HCT116 (cell line): ENCODE data around the gene UFD1. TPM values are rescaled to one million over a fixed set of nuclear protein-coding genes. Genes with fewer than 3 reads are reported as not detected.

Source experiments
- ATAC-seq: fragments of 200-7000 bp; cut with Tn5 transposase; 2 replicates; pipeline ENCODE4 v1.9.1; 2020; ENCODE audit warnings: mild to moderate bottlenecking, moderate library complexity
- BruUV-seq: library from RNA; stranded (reverse); fragments of 400-500 nt; replicated peaks from 2 replicates; lab custom pipeline; 2021; lab: Mats Ljungman, UMichigan
- CTCF ChIA-PET: fragments of 300-600 bp; sonication (Branson Sonifier 250); formaldehyde crosslinking; loops from one replicate; lab custom pipeline; 2021; ENCODE audit warnings: antibody characterized with exemption; lab: Charles Lee
- POLR2A ChIA-PET: fragments of 300-600, 350-600 bp; sonication (Branson Sonifier 250); formaldehyde crosslinking; loops from one replicate; lab custom pipeline; 2021; ENCODE audit warnings: antibody characterized with exemption; lab: Charles Lee
- RAD21 ChIA-PET, 2 experiments: fragments of 300-600 bp; sonication (Branson Sonifier 250); formaldehyde crosslinking; loops; one replicate each; lab custom pipeline; 2023; ENCODE audit warnings: low total read pairs in 2 of 2; ENCODE audit not compliant: uncharacterized antibody in 2 of 2, unreplicated experiment in 2 of 2, low non-redundant PET in 1 of 2; lab: Charles Lee
- DNase-seq: peaks from one replicate; pipeline ENCODE4 v3.0.0-alpha.2; 2010; ENCODE audit warnings: low read depth, low spot score
- H2AFZ ChIP-seq: fragments of 200-600 bp; shearing (Covaris generic), sonication (generic); 2 replicates; pipeline ENCODE4 v1.6.1; 2017; ENCODE audit warnings: low read depth, mixed run types, mixed read lengths, antibody characterized with exemption, low read length; ENCODE audit not compliant: poor library complexity, severe bottlenecking
- H3K27ac ChIP-seq: 2 replicates; pipeline ENCODE4 v1.5.1; 2012; ENCODE audit warnings: low read depth, low read length
- H3K27me3 ChIP-seq: fragments of 200-600 bp; sonication (generic); 2 replicates; pipeline ENCODE4 v1.6.1; 2016; ENCODE audit warnings: mixed run types, low read length, mixed read lengths; ENCODE audit not compliant: insufficient read depth
- H3K36me3 ChIP-seq, 2 experiments: fragments of 200-500 bp in 1 of 2; fragments of 200-600 bp in 1 of 2; sonication (Bioruptor generic) in 1 of 2; sonication (generic) in 1 of 2; 2 replicates each; pipeline versions ENCODE4 v1.5.1 to v1.6.1; 2014 to 2016; ENCODE audit warnings: low read length in 2 of 2, inconsistent platforms in 1 of 2, mixed read lengths in 1 of 2, mixed run types in 1 of 2; ENCODE audit not compliant: insufficient read depth in 2 of 2, control insufficient read depth in 1 of 2
- H3K4me1 ChIP-seq, 2 experiments: fragments of 200-600 bp in 1 of 2; sonication (generic) in 1 of 2; 2 replicates each; pipeline versions ENCODE4 v1.5.1 to v1.6.1; 2012 to 2017; ENCODE audit warnings: low read length in 2 of 2, inconsistent platforms in 1 of 2, mild to moderate bottlenecking in 1 of 2, mixed read lengths in 1 of 2, mixed run types in 1 of 2, moderate library complexity in 1 of 2; ENCODE audit not compliant: insufficient read depth in 2 of 2, control insufficient read depth in 1 of 2
- H3K4me2 ChIP-seq: fragments of 200-600 bp; sonication (generic); 2 replicates; pipeline ENCODE4 v1.6.1; 2017; ENCODE audit warnings: mixed run types, low read length, mixed read lengths
- H3K4me3 ChIP-seq, 2 experiments: fragments of 200-600 bp in 1 of 2; sonication (generic) in 1 of 2; replicated peaks in 1 of 2; 2 replicates each; pipeline ENCODE4 v1.5.1; 2011 to 2016; ENCODE audit warnings: low read length in 2 of 2, control low read depth in 1 of 2, low read depth in 1 of 2, mild to moderate bottlenecking in 1 of 2, mixed read lengths in 1 of 2, mixed run types in 1 of 2
- H3K79me2 ChIP-seq: fragments of 200-600 bp; sonication (generic); 2 replicates; pipeline ENCODE4 v1.6.1; 2017; ENCODE audit warnings: mild to moderate bottlenecking, mixed run types, low read length, moderate library complexity, mixed read lengths; ENCODE audit not compliant: insufficient read depth
- H3K9ac ChIP-seq: fragments of 200-600 bp; sonication (generic); 2 replicates; pipeline ENCODE4 v1.6.1; 2016; ENCODE audit warnings: low read length, mixed read lengths
- H3K9me2 ChIP-seq: fragments of 200-600 bp; sonication (generic), shearing (Covaris generic); 2 replicates; pipeline ENCODE4 v1.6.1; 2017; ENCODE audit warnings: mixed run types, mild to moderate bottlenecking, moderate library complexity; ENCODE audit not compliant: insufficient read depth
- H3K9me3 ChIP-seq, 2 experiments: fragments of 200-500 bp in 1 of 2; fragments of 200-600 bp in 1 of 2; sonication (Bioruptor generic) in 1 of 2; sonication (generic) in 1 of 2; 2 replicates each; pipeline ENCODE4 v1.6.1; 2014 to 2017; ENCODE audit warnings: low read length in 2 of 2, mixed read lengths in 2 of 2, inconsistent platforms in 1 of 2, low read depth in 1 of 2, mild to moderate bottlenecking in 1 of 2, mixed run types in 1 of 2, moderate library complexity in 1 of 2; ENCODE audit not compliant: control insufficient read depth in 1 of 2, insufficient read depth in 1 of 2
- H4K20me1 ChIP-seq: fragments of 200-600 bp; sonication (generic), shearing (Covaris generic); 2 replicates; pipeline ENCODE4 v1.6.1; 2017; ENCODE audit warnings: mixed run types, mild to moderate bottlenecking, moderate library complexity; ENCODE audit not compliant: insufficient read depth
- ELF1 ChIP-seq: IDR thresholded peaks from 2 replicates; pipeline ENCODE4 v1.6.1; 2012; ENCODE audit warnings: low read depth, borderline replicate concordance
- EZH2 ChIP-seq: fragments of 200-600 bp; sonication (generic); IDR thresholded peaks from 2 replicates; pipeline ENCODE4 v1.6.1; 2017; ENCODE audit warnings: antibody characterized with exemption, mixed run types
- FOSL1 ChIP-seq: IDR thresholded peaks from 2 replicates; pipeline ENCODE4 v1.6.1; 2012; ENCODE audit warnings: low read depth
- JUND ChIP-seq: IDR thresholded peaks from 2 replicates; pipeline ENCODE4 v1.6.1; 2012
- POLR2A ChIP-seq: IDR thresholded peaks from 2 replicates; pipeline ENCODE4 v1.7.0; 2011; ENCODE audit warnings: borderline replicate concordance; ENCODE audit not compliant: insufficient read depth, insufficient read length; ENCODE audit errors: extremely low read depth
- SP1 ChIP-seq: IDR thresholded peaks from 2 replicates; pipeline ENCODE4 v1.6.1; 2012; ENCODE audit warnings: low read depth
- TCF7L2 ChIP-seq: IDR thresholded peaks from 2 replicates; pipeline ENCODE4 v1.7.0; 2011; ENCODE audit warnings: borderline replicate concordance, inconsistent platforms; ENCODE audit not compliant: insufficient read depth, insufficient read length; ENCODE audit errors: extremely low read depth
- ZFX ChIP-seq: fragments of 450-650 bp; IDR thresholded peaks from 2 replicates; pipeline ENCODE4 v1.6.1; 2017
- ZNF274 ChIP-seq: fragments of 200-500 bp; sonication (Bioruptor generic); IDR thresholded peaks from 2 replicates; pipeline ENCODE4 v1.6.1; 2014; ENCODE audit warnings: mild to moderate bottlenecking, low read depth, low read length, inconsistent platforms
- intact Hi-C: fragments of 100-400 bp; cut with micrococcal nuclease; formaldehyde crosslinking; loops from 2 replicates; pipeline ENCODE4 v1.10.0; 2022
- total RNA-seq: library from RNA; stranded (reverse); gene quantifications from one replicate; pipeline ENCODE4 v1.2.1, GENCODE V29; 2021; ENCODE audit not compliant: unreplicated experiment
- TF ChIP-seq, protein P1 (sequence below): IDR thresholded peaks from 2 replicates; pipeline ENCODE4 v1.6.1; 2011; ENCODE audit warnings: mild to moderate bottlenecking, low read length, moderate library complexity; ENCODE audit not compliant: insufficient replicate concordance; ENCODE audit errors: extremely low read depth
- TF ChIP-seq, protein P2 (sequence below): IDR thresholded peaks from 2 replicates; pipeline ENCODE4 v1.6.1; 2012
- TF ChIP-seq, protein P3 (sequence below), 3 experiments: fragments of 200-600 bp in 1 of 3; sonication (generic) in 1 of 3; IDR thresholded peaks in 2 of 3; conservative IDR thresholded peaks in 1 of 3; 2 replicates each; pipeline ENCODE4 v1.5.1; 2012 to 2017; ENCODE audit warnings: low read depth in 2 of 3, low read length in 2 of 3, antibody characterized with exemption in 1 of 3, borderline replicate concordance in 1 of 3, control low read depth in 1 of 3, mild to moderate bottlenecking in 1 of 3, mixed read lengths in 1 of 3, mixed run types in 1 of 3, moderate library complexity in 1 of 3; ENCODE audit not compliant: insufficient read depth in 1 of 3
- TF ChIP-seq, protein P4 (sequence below): IDR thresholded peaks from 2 replicates; pipeline ENCODE4 v1.6.1; 2012; ENCODE audit warnings: low read depth

Gene UFD1
- total RNA-seq, 1 experiment from 2014 or later = 97.5 TPM

DNA sequence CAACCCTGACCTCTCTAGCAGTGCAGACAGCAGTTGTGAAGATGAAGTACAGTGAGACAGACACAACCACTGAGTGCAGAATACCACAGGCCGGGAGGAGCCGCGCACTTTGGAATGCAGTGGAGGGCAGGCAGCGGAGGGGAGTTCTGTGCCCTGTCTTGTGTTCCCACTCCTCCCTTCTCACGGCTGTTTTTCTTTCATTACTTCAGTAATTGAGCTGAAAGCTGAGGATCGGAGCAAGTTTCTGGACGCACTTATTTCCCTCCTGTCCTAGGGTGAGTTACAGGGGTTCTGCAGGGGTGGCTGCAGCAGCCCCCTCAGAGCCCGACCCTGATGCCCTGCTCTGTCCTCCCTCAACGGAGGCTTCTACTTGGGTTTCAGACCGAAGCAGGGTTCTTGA lies 39.6 kb upstream of the UFD1 start:
- no peaks in the 10 kb centered on the region for H3K4me1 ChIP-seq
- intact Hi-C loops = no loop called here
- no peak for ATAC-seq

More for the DNA sequence above, 39.6 kb upstream of the UFD1 start:
- no peak overlapping the region for H3K4me2 ChIP-seq
- H3K9me2 ChIP-seq = no peaks in the 10 kb centered on the region
- H3K27ac ChIP-seq = no peak overlapping the region
- POLR2A ChIA-PET = no interaction called here
- no peaks in the 10 kb centered on the region for H4K20me1 ChIP-seq
- H3K27me3 ChIP-seq = no peaks in the 10 kb centered on the region
- H3K79me2 ChIP-seq = no peaks in the 10 kb centered on the region
- no peak for DNase-seq
- RAD21 ChIA-PET = no interaction called here
- CTCF ChIA-PET = no interaction called here
- H3K9ac ChIP-seq = no peak overlapping the region
- no peaks in the 10 kb centered on the region for H3K9me3 ChIP-seq
- no peak overlapping the region for H2AFZ ChIP-seq
- H3K4me3 ChIP-seq = no peak overlapping the region
- BruUV-seq = no TSS peak
- H3K36me3 ChIP-seq = peaks cover 3 to 24% of the 10 kb centered on the region in 2 experiments; a peak in 2 of 4 replicates
- TF ChIP-seq ZFX (no peak), JUND (no peak), POLR2A (no peak), ZNF274 (no peak), SP1 (no peak), EZH2 (no peak), FOSL1 (no peak), TCF7L2 (no peak), ELF1 (no peak)
- TF ChIP-seq, protein P1, sequence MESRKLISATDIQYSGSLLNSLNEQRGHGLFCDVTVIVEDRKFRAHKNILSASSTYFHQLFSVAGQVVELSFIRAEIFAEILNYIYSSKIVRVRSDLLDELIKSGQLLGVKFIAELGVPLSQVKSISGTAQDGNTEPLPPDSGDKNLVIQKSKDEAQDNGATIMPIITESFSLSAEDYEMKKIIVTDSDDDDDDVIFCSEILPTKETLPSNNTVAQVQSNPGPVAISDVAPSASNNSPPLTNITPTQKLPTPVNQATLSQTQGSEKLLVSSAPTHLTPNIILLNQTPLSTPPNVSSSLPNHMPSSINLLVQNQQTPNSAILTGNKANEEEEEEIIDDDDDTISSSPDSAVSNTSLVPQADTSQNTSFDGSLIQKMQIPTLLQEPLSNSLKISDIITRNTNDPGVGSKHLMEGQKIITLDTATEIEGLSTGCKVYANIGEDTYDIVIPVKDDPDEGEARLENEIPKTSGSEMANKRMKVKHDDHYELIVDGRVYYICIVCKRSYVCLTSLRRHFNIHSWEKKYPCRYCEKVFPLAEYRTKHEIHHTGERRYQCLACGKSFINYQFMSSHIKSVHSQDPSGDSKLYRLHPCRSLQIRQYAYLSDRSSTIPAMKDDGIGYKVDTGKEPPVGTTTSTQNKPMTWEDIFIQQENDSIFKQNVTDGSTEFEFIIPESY = no peak
- TF ChIP-seq, protein P2, sequence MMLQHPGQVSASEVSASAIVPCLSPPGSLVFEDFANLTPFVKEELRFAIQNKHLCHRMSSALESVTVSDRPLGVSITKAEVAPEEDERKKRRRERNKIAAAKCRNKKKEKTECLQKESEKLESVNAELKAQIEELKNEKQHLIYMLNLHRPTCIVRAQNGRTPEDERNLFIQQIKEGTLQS = no peak
- TF ChIP-seq, protein P3, sequence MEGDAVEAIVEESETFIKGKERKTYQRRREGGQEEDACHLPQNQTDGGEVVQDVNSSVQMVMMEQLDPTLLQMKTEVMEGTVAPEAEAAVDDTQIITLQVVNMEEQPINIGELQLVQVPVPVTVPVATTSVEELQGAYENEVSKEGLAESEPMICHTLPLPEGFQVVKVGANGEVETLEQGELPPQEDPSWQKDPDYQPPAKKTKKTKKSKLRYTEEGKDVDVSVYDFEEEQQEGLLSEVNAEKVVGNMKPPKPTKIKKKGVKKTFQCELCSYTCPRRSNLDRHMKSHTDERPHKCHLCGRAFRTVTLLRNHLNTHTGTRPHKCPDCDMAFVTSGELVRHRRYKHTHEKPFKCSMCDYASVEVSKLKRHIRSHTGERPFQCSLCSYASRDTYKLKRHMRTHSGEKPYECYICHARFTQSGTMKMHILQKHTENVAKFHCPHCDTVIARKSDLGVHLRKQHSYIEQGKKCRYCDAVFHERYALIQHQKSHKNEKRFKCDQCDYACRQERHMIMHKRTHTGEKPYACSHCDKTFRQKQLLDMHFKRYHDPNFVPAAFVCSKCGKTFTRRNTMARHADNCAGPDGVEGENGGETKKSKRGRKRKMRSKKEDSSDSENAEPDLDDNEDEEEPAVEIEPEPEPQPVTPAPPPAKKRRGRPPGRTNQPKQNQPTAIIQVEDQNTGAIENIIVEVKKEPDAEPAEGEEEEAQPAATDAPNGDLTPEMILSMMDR (IDR thresholded peaks at IDR 0.05 in 2 of 3, conservative IDR thresholded peaks at IDR 0.05 in 1 of 3; ENCODE audit: borderline replicate concordance in 1 of 3, insufficient read depth in 1 of 3, low read depth in 2 of 3, low read length in 2 of 3) = no peak
- TF ChIP-seq, protein P4, sequence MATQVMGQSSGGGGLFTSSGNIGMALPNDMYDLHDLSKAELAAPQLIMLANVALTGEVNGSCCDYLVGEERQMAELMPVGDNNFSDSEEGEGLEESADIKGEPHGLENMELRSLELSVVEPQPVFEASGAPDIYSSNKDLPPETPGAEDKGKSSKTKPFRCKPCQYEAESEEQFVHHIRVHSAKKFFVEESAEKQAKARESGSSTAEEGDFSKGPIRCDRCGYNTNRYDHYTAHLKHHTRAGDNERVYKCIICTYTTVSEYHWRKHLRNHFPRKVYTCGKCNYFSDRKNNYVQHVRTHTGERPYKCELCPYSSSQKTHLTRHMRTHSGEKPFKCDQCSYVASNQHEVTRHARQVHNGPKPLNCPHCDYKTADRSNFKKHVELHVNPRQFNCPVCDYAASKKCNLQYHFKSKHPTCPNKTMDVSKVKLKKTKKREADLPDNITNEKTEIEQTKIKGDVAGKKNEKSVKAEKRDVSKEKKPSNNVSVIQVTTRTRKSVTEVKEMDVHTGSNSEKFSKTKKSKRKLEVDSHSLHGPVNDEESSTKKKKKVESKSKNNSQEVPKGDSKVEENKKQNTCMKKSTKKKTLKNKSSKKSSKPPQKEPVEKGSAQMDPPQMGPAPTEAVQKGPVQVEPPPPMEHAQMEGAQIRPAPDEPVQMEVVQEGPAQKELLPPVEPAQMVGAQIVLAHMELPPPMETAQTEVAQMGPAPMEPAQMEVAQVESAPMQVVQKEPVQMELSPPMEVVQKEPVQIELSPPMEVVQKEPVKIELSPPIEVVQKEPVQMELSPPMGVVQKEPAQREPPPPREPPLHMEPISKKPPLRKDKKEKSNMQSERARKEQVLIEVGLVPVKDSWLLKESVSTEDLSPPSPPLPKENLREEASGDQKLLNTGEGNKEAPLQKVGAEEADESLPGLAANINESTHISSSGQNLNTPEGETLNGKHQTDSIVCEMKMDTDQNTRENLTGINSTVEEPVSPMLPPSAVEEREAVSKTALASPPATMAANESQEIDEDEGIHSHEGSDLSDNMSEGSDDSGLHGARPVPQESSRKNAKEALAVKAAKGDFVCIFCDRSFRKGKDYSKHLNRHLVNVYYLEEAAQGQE = no peak
